Dedifferentiated amniotic fluid mesenchymal stem cell (primary cell): Measurements from ENCODE around the gene BANF1.

Experiments
- DNase-seq: peaks from one replicate; pipeline ENCODE4 v3.0.0-alpha.2; 2016; ENCODE audit errors: extremely low spot score

Gene BANF1

DNA sequence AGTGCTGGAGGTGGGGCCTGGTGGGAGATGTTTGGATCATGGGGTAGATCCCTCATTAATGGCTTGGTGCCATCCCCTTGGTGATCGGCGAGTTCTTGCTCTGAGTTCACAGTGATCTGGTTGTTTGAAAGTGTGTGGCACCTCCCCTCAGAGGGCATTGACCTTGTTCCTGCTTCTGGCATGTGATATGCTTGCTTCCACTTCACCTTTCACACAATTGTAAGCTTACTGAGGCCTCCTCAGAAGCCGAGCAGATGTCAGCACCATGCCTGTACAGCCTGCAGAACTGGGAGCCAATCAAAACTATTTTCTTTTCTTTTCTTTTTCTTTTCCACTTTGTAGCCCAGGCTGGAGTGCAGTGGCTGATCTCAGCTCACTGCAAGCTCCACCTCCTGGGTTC is 35.0 kb downstream of the BANF1 start:
- DNase-seq: no peak

DNA sequence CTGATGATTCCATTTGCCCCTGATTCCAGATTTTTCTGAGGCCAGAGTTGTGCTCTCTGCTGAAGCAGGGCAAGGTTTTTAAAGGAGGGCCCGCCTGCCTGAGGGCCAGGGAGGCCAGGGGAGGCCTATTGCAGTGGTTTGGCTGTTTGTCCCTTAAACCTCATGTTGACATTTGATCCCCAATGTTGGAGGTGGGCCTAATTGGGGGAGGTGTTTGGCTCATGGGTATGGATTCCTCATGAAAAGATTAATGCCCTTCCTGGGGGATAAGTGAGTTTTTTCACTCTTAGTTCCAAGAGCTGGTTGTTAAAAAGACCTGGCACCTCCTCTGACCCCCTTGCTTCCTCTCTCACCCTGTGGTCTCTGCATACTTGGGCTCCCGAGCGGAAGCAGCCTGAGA is 37.5 kb downstream of the BANF1 start:
- no peak for DNase-seq

DNA sequence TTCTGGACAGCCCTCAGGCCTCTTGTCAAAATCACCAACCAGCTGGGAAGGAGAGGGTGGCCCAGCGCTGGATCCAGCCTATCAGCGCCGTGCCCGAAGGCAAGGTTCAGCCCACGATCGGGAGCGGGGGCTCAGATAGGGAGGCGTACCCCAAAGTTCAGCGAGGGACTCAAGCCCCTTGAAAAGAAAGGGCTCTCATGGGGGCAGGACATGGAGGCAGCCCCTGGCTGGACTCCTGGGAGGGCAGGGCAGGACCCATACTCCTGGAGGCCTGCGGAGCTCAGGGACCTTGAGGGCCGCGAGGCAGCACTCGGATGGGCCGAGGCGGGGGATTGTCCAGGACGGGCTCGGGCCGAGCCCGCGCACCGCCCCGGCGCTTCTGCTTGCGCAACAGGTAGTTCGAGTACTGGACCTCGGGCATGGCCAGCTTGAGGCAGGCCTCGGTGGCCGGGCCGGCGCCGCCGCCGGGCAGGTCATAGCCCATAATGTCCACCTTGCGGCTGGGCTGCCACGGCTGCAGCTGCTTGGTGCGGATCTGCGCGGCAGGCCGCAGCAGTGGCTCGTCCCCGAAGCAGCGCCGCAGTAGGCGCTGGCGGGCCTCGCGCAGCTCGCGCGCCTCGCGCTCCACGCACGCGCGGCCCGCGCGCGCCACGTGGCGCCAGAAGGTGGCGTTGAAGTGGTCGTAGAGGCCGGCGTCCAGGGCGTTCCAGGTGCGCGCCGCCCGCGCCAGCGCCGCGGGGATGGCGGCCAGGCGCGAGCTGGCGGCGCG is 40.1 kb downstream of the BANF1 start:
- DNase-seq: no peak

DNA sequence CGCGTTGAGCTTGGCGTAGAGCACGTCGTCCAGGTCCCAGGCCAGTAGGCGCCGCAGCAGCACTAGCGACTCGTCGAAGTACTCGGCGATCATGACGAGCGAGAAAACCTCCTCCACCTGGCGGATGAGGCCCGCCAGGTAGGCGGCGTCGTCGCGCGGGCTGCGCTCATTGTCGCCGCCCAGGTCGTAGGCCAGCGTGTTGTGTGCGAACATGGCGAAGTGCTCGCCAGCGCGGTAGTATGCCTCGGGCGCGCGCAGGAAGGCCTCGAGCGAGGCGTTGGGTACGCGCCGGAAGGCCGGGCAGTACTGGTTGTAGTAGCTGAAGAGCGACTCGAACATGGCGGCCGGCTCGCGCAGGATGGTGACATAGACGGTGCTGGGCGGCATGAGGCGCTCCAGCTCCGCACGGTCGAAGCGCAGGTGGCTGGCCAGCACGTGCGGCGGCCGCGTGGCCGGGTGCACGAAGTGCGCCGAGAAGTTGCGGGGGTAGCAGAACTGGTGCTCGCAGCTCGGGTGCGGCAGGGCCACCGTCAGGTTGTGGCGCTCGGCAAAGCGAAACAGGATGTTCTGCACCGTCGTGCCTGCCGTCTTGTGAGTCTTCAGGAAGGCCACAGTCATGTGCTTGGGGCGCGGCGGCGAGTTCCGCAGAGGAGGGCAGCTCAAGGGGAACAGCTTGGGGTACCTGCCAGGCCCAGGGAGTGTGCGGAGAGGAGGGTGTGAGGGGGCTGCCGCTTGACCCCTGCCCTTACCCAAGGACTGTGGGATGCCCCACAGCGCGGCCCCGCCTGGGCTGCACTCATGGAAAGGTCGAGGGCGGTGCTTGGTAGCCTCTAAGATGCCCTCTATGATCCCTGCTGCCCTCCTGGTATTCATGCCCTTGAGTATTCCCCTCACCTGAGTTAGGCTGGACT is 40.9 kb downstream of the BANF1 start:
- no peak for DNase-seq

DNA sequence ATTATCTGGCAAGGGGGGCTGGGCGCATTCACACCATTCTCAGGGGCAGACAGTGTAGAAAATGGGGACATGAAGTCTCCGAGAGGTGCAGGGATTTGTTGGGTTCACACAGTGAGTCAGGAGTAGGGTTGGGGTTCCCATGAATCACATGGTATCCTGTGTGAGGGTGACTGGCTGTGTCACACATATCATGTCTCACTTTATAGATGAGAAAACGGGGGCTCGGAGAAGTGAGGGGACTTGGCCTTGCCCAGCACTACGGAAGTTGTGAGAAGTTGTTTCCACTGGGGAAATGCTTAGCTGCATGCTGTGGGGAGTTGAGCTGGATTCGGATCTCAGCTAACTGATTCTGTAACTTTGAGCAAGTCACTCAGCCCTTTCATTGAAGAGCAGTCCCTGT is 42.5 kb downstream of the BANF1 start:
- DNase-seq: no peak

DNA sequence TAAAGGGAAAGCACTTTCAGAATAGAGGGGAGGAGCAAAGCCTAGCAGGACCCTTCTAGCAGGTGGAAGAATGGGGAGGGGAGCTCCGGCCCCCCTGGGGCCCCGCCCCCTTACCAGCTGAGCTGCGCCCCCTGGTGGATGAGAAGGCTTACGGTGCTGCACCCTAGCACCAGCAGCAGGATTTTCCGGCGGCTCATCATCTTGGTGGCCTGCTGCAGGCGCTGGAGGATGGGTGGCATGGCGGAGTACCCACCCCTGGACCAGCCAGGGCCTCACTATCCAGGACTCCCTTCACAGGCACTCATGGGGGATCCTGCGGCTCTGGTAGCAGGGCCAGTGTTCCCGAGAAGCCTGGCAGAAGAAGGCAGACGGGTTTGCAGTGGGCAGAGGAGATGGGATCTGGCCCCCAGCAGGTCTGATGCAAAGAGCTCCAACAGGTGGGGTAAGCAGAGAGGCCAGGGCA is 42.9 kb downstream of the BANF1 start:
- peak; percentile 79 for DNase-seq

DNA sequence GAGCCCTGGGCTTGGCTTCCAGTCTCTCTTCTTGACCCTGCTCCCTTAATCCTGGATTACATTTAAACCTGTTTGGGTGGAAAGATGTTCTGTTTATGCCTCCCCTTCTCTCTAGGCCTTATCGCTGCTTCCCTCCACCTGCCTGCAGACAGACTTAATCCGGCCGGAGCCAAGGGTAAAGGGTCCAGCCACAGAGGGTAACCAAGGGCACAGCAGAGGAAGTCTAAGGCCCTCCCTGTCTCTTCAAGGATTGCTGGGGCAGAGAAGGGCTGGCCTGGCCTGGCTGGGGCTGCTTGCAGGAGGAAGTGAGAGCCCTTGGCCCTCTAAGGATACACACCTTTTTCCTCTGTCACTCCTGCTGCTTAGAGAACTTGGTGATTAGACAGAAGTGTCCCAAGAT is 44.6 kb downstream of the BANF1 start:
- no peak for DNase-seq

DNA sequence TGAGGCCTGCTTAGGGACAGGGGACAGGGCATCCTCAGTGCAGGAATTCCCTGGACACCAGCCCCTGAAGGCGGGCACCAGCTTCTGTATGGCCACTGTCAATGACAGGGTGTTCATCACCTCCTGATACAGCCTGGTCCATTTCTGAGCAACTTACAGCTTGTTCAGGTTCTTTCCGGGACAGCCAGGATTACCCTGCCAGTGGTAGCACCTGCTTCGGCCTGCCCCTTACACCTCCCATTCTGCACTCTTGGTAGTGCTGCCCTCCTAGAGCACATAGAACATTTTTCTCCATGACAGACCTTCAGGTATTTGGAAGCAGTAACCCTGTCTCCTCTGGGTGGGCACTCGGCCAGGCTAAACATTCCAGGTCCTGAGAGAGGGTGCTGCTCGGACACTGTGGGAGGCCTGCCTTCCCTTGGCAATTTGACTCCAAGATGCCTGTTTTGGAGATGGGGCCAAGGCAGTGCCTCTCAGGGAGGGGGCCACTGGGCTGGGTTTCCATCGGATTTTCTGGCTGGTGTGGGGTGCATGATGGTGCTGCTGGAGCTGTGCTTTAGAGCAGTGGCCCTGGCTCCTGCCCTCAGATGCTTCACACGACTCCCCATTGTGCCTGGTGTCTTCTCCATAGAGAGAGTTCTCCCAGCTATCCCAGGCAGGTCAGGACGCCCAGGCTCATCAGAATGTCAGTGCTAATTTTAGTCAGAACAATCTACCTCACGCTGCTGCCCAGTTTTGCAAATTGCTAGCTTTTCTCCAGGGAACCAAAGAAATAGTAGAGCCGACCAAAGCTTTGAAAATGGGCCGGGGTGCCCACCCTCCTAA is 45.5 kb downstream of the BANF1 start:
- no peak for DNase-seq

DNA sequence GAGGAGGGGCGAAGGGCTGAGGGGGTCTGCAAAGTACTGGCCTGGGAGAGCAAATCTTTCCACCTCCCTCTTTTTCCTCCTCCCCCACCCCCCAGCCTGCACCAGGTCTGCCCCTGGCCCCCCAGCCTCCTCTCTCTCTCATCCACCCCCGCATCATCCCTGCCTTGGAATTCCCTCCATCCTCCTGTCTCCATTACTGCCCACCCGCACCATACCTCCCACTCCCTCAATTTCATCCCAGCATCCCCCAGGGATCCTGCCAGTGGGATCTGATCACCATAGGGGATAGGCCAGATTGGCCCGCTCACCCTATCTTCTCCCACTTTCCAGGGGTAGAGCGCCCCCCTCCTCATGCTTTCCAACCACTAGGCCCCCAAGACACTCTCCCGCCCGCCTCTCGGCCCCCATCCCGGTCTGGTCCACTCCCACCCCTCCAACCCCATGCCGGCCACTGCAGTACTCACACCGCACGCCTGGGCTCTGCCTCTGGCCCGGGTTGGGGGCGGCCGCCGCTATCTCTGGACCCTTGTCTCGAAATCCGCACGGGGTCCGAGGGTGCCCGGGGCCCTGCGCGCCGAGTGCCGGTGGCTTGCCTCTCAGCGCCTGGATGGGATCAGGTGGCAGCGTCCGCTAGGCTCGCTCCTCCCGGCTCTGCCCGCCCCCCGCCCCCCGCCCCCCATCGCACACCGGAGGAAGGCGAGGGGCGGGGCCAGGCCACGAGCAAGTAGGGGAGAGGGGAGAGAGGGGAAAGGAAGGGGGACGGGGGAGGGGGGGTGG is 46.4 kb downstream of the BANF1 start, which contains the start of gene GAL3ST3:
TSS of gene GAL3ST3 (minus strand) at position 615 of the 777 bp plus-strand sequence. CDS start 3,746 bp downstream, outside the sequence.
- DNase-seq: no peak

DNA sequence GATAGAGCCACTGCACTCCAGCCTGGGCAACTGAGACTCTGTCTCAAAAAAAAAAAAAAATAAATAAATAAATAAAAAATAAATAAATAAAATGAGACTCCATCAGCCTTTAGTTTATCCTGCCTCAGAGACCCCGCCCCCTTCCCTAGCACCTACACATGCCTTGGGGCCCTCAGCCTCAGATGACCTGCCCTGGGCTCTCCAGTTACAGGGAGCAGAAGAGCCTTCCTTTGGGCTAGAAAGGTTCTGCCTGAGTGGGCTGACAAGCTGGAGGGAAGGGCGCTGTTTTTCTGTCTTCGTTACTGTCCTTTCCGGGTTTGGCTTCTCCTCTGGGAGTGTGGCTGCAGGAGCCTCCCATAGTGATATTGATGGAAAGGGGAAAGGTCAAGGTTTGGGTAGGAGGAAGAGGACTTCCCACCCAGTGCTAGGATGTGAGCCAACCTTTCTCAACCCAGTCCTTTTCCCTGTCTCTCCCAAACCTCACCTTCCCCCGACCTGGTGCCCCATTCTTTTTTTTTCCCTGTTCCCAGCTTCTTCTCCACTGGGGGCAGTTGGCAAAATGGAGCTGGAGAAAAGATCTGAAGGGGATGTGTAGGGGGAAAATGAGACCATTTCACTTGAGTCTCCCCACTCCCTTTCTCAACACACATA is 48.4 kb downstream of the BANF1 start:
- no peak for DNase-seq

DNA sequence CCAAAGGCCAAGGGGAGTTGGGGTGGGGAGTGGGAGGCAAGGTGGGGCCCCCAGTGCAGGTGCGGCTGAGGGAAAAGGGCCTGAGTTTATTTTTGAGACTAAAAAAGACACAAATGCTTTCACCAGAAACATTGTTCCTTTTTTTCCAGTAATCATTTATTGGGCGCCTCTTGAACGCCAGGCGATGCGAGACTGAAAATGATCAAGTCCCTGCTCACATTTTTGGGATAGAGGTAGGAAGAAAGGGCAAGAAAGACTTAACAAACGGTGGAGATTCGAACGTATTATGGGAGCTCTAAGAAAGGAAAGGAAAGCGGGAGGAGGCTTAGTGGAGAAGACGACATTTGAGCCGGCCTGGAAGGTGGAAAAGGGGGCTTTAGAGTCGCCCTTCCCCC is 49.1 kb downstream of the BANF1 start:
- DNase-seq: no peak

DNA sequence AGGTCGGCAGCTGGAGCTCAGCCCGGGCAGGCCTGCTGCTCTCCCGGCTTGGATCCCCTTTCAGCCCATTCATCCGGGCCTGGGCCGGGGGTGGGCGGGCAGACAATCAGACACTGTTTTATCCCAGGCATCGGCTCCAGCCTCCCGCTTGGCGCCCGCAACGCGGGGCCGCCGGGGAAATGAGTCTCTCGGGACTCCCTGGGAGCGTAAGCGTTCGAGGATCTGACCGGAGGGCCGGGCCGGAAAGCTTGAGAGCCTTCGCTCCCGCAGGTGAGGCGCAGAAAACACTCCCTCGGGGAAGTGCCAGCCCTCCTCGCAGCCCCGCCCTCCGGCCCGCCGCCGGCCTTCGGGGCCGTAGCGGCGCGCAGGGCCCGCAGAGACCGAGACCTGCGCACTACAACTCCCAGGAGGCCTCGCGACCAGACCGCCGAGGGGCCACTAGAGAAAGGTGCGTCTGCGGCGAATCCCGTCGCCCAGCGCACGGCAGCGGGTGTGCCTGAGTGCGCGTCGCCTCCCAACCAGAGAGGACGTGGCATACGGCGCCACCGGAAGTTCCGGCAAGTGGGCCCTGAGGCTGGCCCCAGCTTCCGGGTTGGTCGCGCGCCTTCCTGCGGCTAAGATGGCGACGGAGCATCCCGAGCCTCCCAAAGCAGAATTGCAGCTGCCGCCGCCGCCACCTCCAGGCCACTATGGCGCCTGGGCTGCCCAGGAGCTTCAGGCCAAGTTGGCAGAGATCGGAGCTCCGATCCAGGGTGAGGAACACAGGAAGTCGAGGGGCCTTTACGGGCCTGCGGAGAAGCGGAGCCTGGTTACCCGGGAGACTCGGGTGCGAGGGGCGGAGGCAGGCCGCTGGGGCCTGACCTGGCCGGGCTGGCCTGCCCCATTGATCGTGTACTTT is 49.7 kb downstream of the BANF1 start, which contains the start of gene SF3B2:
TSS of gene SF3B2 (plus strand) at position 599 of the 898 bp plus-strand sequence. CDS start at position 620, 21 bp downstream.
- DNase-seq: peak; percentile 91

DNA sequence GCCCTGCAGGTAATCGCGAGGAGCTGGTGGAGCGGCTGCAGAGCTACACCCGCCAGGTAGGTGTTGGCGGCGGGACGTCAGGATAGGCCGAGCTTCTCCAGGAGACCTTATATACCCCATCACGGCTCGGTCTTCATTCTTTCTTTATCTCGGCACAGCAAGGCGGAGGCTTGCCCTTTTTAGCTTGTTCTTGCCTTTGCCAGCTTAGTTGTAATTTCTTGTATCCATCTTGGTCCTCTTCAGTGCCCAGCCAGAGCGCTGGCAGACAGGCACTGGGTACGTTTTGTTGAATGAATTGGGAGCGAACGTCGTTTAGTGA is 50.3 kb downstream of the BANF1 start:
- DNase-seq: no peak
